K562 (cell line): ENCODE results near the gene FSCN2.

ENCODE experiments used
- BACH1 ChIP-seq: fragments of 200-800 bp; sonication (Bioruptor generic); IDR thresholded peaks from 2 replicates; pipeline ENCODE4 v1.6.1; 2016; ENCODE audit warnings: missing genetic modification characterization, missing compliant biosample characterization
- CTCF ChIP-seq, 3 experiments: IDR thresholded peaks in 2 of 3; conservative IDR thresholded peaks in 1 of 3; 2 replicates each; pipeline ENCODE4 v1.5.1; 2011 to 2012; ENCODE audit warnings: low read length in 3 of 3, mild to moderate bottlenecking in 3 of 3, control low read depth in 2 of 3, improper control_type of control experiment in 1 of 3, inconsistent platforms in 1 of 3, low read depth in 1 of 3, mixed read lengths in 1 of 3, moderate library complexity in 1 of 3; ENCODE audit not compliant: insufficient read depth in 2 of 3
- DPF2 ChIP-seq: fragments of 450-650 bp; IDR thresholded peaks from 2 replicates; pipeline ENCODE4 v1.6.1; 2016
- EHMT2 ChIP-seq: fragments of 450-650 bp; IDR thresholded peaks from 2 replicates; pipeline ENCODE4 v1.6.1; 2018; ENCODE audit warnings: antibody characterized with exemption
- ESRRA ChIP-seq: fragments of 450-650 bp; IDR thresholded peaks from 2 replicates; pipeline ENCODE4 v1.6.1; 2014; ENCODE audit warnings: low read depth, mild to moderate bottlenecking, moderate library complexity, borderline replicate concordance
- HDAC2 ChIP-seq: fragments of 450-650 bp; IDR thresholded peaks from 2 replicates; pipeline ENCODE4 v1.6.1; 2016; ENCODE audit warnings: mild to moderate bottlenecking
- MAZ ChIP-seq, 2 experiments: fragments of 450-650 bp in 1 of 2; sonication (generic) in 1 of 2; formaldehyde crosslinking; IDR thresholded peaks in 1 of 2; conservative IDR thresholded peaks in 1 of 2; 2 replicates each; pipeline versions ENCODE4 v1.4.0 to v1.5.0; 2020; ENCODE audit warnings: mild to moderate bottlenecking in 1 of 2, missing genetic modification reagents in 1 of 2
- PPARD ChIP-seq: fragments of 250-450 bp; sonication (Bioruptor Pico); IDR thresholded peaks from 2 replicates; pipeline ENCODE4 v1.8.0; 2022; ENCODE audit warnings: inconsistent platforms, mild to moderate bottlenecking, moderate library complexity
- RAD21 ChIP-seq, 2 experiments: fragments of 250-450 bp in 1 of 2; fragments of 450-650 bp in 1 of 2; sonication (Bioruptor Pico) in 1 of 2; formaldehyde crosslinking in 1 of 2; IDR thresholded peaks in 1 of 2; conservative IDR thresholded peaks in 1 of 2; 2 replicates each; pipeline versions ENCODE4 v1.4.0 to v1.8.0; 2020 to 2022; ENCODE audit warnings: mild to moderate bottlenecking in 2 of 2, moderate library complexity in 1 of 2
- SOX6 ChIP-seq: fragments of 450-650 bp; IDR thresholded peaks from 2 replicates; pipeline ENCODE4 v1.6.1; 2014; ENCODE audit warnings: mild to moderate bottlenecking
- STAG1 ChIP-seq: sonication (generic); formaldehyde crosslinking; IDR thresholded peaks from 2 replicates; pipeline ENCODE4 v1.5.0; 2020; ENCODE audit warnings: missing genetic modification reagents, borderline replicate concordance
- TCF7L2 ChIP-seq: fragments of 150-350 bp; IDR thresholded peaks from 2 replicates; pipeline ENCODE4 v1.6.1; 2016; ENCODE audit warnings: low read depth, mild to moderate bottlenecking, low read length, moderate library complexity
- TEAD2 ChIP-seq: fragments of 450-650 bp; IDR thresholded peaks from 2 replicates; pipeline ENCODE4 v1.6.1; 2016; ENCODE audit warnings: missing genetic modification characterization, control low read depth, missing compliant biosample characterization
- TEAD4 ChIP-seq, 2 experiments: sonication (generic) in 1 of 2; formaldehyde crosslinking in 1 of 2; IDR thresholded peaks; 2 replicates each; pipeline versions ENCODE4 v1.6.1 to v1.8.0; 2012 to 2022; ENCODE audit warnings: borderline replicate concordance in 1 of 2, inconsistent platforms in 1 of 2, low read length in 1 of 2, mild to moderate bottlenecking in 1 of 2, missing genetic modification reagents in 1 of 2

GRCh38 chr17:81534157-81535006, 6.2 kb downstream of the FSCN2 start:
- TF ChIP-seq EHMT2 (no peak), CTCF (IDR thresholded peaks at IDR 0.05 in 2 of 3, conservative IDR thresholded peaks at IDR 0.05 in 1 of 3; ENCODE audit: insufficient read depth in 2 of 3, low read depth in 1 of 3, low read length in 3 of 3) (no peak), PPARD (CRISPR knock-in tag) (no peak), MAZ (CRISPR knock-in tag; conservative IDR thresholded peaks at IDR 0.05 in 1 of 2, IDR thresholded peaks at IDR 0.05 in 1 of 2) (no peak), ESRRA (no peak), STAG1 (CRISPR knock-in tag) (no peak), TEAD2 (tag) (no peak), BACH1 (tag) (no peak), RAD21 (CRISPR knock-in tag; conservative IDR thresholded peaks at IDR 0.05 in 1 of 2, IDR thresholded peaks at IDR 0.05 in 1 of 2) (no peak), SOX6 (no peak), TEAD4 (IDR thresholded peaks at IDR 0.05; ENCODE audit: low read length) (no peak), TEAD4 (CRISPR knock-in tag; IDR thresholded peaks at IDR 0.05; ENCODE audit: borderline replicate concordance) (no peak), HDAC2 (no peak), DPF2 (no peak), TCF7L2 (no peak)
